Measurements from ENCODE around the gene AR.

DNA sequence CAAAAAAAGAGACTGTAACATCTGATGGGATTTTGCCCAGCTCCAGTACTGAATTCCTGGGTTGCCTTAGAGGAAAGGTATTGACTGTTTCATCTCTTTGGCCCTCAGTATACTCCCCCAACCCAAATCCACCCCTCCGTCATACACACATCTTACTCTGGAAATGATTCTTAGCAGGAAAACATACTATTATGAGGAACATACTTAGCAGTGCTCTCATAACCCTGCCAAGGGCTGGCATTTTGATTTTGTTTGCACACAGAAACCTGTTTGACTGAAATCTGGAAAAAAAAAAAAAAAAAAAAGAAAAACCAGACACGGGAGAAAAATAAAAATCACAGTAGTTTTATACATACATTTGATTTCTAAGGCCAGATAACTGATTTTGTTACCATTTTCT lies 19.4 kb upstream of the AR start:
- TF ChIP-seq CTCF (IDR thresholded peaks at IDR 0.05; ENCODE audit: low read length), result no peak
- no peak for TF ChIP-seq EZH2 (optimal IDR thresholded peaks at IDR 0.05; ENCODE audit: low read depth, low read length)
- no peak for TF ChIP-seq EZH2phosphoT487 (IDR thresholded peaks at IDR 0.05; ENCODE audit: low read length)
